ENCODE measurements around the gene SYT9.

GRCh38 chr11:7494086-7494745, 242.5 kb downstream of the SYT9 start:
- TF ChIP-seq CTCF (IDR thresholded peaks at IDR 0.05; ENCODE audit: low read depth, low read length) (no peak), EZH2phosphoT487 (IDR thresholded peaks at IDR 0.05; ENCODE audit: low read depth) (no peak)
